LNCaP clone FGC (cell line): ENCODE results near the gene H2AZ2.
"Not testable (repeated sequence)": the region's sequence is repeated elsewhere in the genome, so short reads cannot be mapped to it uniquely, and the experiment has no call there.

Experiments used
- DNase-seq: peaks from one replicate; pipeline ENCODE4 v3.0.0-alpha.2; 2011; ENCODE audit warnings: low read depth
- H3K4me3 ChIP-seq: 2 replicates; pipeline ENCODE4 v1.5.1; 2011; ENCODE audit warnings: mild to moderate bottlenecking, low read depth, low read length, control low read depth
- TF ChIP-seq, protein P1 (sequence below): IDR thresholded peaks from 2 replicates; pipeline ENCODE4 v1.5.1; 2012; ENCODE audit warnings: mild to moderate bottlenecking; ENCODE audit not compliant: control insufficient read depth, insufficient read depth; ENCODE audit errors: extremely low read depth

Gene H2AZ2

DNA sequence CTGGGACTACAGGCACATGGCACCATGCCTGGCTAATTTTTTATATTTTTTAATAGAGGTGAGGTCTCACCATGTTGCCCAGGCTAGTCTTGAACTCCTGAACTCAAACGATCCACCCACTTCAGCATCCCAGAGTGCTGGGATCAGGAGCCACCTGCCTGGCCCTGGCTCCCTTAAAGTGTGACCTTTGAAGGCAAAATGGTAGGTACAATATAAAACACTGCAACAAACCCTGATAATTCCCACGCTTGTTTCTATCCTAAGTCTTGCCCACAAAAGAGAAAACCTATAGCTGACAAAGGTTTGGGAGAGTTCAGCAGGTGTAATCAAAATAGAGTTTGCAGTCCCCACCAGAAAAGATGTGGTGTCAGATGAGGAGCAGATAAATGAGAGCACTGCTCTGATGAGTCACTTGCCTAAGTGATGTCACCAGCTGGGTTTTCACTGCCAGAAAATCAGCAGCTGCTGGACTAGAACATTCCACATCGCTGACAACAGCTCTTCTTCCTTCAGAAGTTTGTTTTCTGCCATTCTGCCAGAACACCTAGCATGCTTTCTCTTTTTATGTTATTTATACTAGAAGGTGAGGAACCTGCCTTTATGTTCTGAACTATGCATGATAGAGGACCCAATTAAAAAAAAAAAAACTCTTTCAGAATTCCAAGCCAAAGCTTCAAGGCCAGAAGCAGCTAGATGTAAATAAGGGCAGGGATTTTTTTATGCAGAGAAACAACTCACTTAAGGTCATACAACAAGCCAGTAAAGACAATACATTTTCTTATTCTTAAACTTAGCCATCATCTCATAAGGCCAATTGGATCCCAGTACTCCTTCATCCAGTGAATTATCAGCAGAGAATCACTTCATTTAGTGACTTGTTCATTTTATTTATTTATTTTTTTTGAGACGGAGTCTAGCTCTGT, 19.4 kb upstream of the H2AZ2 start:
- no peak for DNase-seq
- TF ChIP-seq, protein P1, sequence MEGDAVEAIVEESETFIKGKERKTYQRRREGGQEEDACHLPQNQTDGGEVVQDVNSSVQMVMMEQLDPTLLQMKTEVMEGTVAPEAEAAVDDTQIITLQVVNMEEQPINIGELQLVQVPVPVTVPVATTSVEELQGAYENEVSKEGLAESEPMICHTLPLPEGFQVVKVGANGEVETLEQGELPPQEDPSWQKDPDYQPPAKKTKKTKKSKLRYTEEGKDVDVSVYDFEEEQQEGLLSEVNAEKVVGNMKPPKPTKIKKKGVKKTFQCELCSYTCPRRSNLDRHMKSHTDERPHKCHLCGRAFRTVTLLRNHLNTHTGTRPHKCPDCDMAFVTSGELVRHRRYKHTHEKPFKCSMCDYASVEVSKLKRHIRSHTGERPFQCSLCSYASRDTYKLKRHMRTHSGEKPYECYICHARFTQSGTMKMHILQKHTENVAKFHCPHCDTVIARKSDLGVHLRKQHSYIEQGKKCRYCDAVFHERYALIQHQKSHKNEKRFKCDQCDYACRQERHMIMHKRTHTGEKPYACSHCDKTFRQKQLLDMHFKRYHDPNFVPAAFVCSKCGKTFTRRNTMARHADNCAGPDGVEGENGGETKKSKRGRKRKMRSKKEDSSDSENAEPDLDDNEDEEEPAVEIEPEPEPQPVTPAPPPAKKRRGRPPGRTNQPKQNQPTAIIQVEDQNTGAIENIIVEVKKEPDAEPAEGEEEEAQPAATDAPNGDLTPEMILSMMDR, result no peak

DNA sequence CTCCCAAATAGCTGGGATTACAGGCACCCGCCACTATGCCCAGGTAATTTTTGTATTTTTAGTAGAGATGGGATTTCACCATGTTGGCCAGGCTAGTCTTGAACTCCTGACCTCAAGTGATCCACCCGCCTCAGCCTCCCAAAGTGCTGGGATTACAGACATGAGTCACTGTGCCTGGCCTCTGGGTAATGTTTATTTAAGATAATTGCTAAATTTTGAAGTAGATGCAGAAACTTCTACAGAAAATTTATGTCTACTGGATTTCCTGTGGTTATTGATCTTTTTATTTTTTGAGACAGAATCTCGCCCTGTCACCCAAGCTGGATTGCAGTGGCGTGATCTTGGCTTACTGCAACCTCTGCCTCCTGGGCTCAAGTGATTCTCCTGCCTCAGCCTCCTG, 14.1 kb upstream of the H2AZ2 start:
- H3K4me3 ChIP-seq, DNase-seq: not testable (repeated sequence)

More for the DNA sequence above, 19.4 kb upstream of the H2AZ2 start:
- no peak overlapping the region for H3K4me3 ChIP-seq

DNA sequence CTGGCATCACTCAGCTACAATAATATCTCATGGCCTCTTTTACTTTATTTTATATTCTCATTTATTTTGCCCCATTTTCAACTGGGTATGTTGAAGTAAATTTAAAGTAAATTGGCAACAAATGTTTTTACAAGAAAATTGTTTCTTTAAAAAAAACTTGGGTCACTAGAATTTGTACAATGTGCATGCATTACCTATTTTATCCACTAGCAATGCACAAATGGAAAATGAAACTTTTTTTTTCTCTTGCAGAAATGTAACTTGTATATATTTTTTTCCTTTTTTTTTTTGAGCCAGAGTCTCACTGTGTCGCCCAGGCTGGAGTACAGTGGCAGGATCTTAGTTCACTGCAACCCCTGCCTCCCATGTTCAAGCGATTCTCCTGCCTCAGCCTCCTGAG, 10.3 kb upstream of the H2AZ2 start:
- H3K4me3 ChIP-seq, result no peak overlapping the region
- TF ChIP-seq, protein P1, result no peak
- DNase-seq, result no peak

DNA sequence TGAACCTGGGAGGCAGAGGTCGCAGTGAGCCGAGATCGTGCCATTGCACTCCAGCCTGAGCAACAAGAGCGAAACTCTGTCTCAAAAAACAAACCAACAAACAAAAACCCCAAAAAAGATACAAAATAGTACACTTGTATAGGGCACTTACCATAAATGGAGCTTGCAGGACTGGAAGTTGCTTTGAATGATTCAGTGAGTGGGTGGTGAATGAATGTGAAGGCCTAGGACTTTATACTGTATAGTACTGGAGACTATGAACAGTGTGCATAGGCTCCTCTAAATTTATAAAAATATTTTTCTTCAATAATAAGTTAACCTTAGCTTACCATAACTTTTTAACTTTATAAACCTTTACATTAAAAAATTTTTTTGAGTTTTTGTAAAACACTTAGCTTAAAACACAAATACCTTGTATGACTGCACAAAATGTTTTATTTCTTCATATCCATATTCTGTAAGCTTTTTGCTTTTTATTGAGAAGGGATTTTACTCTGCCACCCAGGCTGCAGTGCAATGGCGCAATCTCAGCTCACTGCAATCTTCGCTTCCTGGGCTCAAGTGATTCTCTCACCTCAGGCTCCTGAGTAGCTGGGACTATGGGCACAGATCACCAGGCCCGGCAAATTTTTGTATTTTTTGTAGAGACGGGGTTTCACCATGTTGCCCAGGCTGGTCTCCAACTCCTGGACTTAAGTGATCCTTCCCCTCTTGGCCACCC, 6.9 kb upstream of the H2AZ2 start:
- TF ChIP-seq, protein P1, result no peak
- H3K4me3 ChIP-seq, result no peak overlapping the region
- no peak for DNase-seq

DNA sequence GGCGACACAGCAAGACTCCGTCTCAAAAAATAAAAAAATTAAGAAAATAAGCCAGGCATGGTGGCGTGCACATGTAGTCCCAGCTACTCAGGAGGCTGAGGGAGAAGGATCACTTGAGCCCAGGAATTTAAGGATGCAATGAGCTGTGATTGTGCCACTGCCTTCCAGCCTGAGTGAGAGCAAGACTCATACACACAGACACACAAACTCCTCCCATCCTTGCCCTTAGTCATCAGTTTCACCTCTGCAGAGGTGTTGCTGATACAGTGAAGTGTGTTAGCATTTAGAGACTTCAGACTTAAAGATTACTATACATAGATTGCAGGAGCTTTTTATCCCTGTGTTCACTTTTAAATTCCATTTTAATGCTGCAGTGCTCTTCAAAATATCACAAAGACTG, 5.5 kb upstream of the H2AZ2 start:
- H3K4me3 ChIP-seq, result no peak overlapping the region
- TF ChIP-seq, protein P1, result no peak
- DNase-seq, result no peak

DNA sequence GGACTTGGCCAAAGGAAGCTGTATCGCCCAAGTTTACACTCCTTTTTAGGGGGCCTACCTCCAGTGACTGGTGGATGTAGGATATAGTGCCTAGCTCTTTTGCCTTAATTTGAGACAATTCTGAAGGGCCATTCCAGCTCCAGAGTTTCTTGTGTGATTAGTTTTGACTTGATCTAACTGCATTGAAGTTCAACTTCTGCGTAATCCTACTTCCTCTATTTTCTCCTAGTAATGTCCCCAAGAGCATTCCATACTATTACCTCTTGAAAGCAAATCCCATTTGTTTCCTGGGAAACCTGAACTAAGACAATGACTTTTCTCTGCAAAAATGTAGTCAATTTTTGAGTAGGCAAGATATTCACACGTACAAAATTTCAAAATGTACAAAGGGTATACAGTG, 4.7 kb upstream of the H2AZ2 start:
- no peak for DNase-seq
- H3K4me3 ChIP-seq, result no peak overlapping the region
- TF ChIP-seq, protein P1, result no peak

DNA sequence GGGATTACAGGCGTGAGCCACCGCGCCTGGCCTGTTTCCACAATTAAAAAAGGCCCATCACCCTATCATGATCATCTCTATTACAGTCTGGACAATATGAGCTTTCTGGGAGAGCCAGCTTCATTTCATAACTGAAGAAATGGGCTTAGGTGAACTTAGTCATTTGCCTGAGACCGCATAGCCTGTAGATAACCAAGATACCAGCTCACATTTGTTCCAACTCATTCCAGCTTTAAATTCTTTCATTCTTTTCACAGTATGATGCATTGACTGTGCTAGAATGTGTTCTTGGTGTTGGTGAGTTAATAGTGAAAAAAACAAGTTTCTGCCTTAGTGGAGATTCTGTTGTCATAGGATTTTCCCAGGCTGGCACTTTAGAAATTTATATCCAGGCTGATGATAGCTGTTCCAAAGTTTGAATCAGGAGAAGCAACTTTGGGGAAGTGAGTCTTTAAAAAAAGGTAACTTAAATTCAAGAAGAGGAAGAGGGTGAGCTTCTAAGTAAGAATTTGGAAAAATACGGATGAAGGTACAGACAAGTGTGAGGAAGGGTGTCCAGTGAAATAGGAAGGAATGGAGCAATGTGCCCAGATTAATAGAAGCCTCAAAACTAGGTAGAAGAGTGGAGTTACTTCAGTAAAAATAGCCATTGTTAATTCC, 2.1 kb upstream of the H2AZ2 start:
- DNase-seq, result no peak
- TF ChIP-seq, protein P1, result no peak
- H3K4me3 ChIP-seq, result no peak overlapping the region
